GM10847 (cell line): ENCODE measurements around the gene C1QL1.
A peak's percentile ranks its signal among the peaks of the same experiment; 100 is the strongest.

Source experiments
- POLR2A ChIP-seq: IDR thresholded peaks from 2 replicates; pipeline ENCODE4 v1.6.1; 2011; ENCODE audit not compliant: insufficient read length; ENCODE audit errors: extremely low read depth

C1QL1 gene

GRCh38 chr17:44956998-44957981, 10.8 kb downstream of the C1QL1 start:
- no peak for TF ChIP-seq POLR2A

GRCh38 chr17:44955674-44956425, 12.3 kb downstream of the C1QL1 start:
- no peak for TF ChIP-seq POLR2A

- TF ChIP-seq POLR2A, result no peak
Observed at GRCh38 chr17:44952946-44953475, 15.1 kb downstream of the C1QL1 start.

- TF ChIP-seq POLR2A, result no peak
Observed at GRCh38 chr17:44948315-44948795, 19.7 kb downstream of the C1QL1 start.

GRCh38 chr17:44947461-44948314, 20.4 kb downstream of the C1QL1 start, which contains the start of gene KIF18B:
Gene KIF18B, minus strand, starts transcription at chr17:44947773. Its CDS starts 11,429 bp downstream, at chr17:44936344.
- peak; percentile 94 for TF ChIP-seq POLR2A

- TF ChIP-seq POLR2A, result no peak
Observed at GRCh38 chr17:44942456-44942855, 25.6 kb downstream of the C1QL1 start.

- no peak for TF ChIP-seq POLR2A
Observed at GRCh38 chr17:44941712-44942331, 26.3 kb downstream of the C1QL1 start.

- TF ChIP-seq POLR2A, result no peak
Observed at GRCh38 chr17:44940768-44941167, 27.3 kb downstream of the C1QL1 start.

GRCh38 chr17:44940317-44940716, 27.8 kb downstream of the C1QL1 start:
- TF ChIP-seq POLR2A, result no peak

GRCh38 chr17:44935116-44935515, 33.0 kb downstream of the C1QL1 start:
- no peak for TF ChIP-seq POLR2A

- TF ChIP-seq POLR2A, result no peak
Observed at GRCh38 chr17:44934745-44935105, 33.4 kb downstream of the C1QL1 start.

- TF ChIP-seq POLR2A, result no peak
Observed at GRCh38 chr17:44933824-44934744, 34.0 kb downstream of the C1QL1 start.

- no peak for TF ChIP-seq POLR2A
Observed at GRCh38 chr17:44932787-44933097, 35.4 kb downstream of the C1QL1 start.
